Stomach (tissue), 9 donors: ENCODE results near the gene SEC31B. TPM values are rescaled to one million over a fixed set of nuclear protein-coding genes. Genes with fewer than 3 reads are reported as not detected.
A peak's percentile ranks its signal among the peaks of the same experiment; 100 is the strongest.

ENCODE experiments used
- DNase-seq, 2 donors: peaks; one replicate each; pipeline versions ENCODE4 v3.0.0 to v3.0.0-alpha.2; 2013 to 2019
- H3K27ac ChIP-seq, 5 donors: fragments of 200-600 bp in 4 of 5; sonication (generic) in 4 of 5; one replicate each; pipeline ENCODE4 v1.5.1; 2013 to 2019; ENCODE audit warnings: mild to moderate bottlenecking in 1 of 5, moderate library complexity in 1 of 5
- H3K27me3 ChIP-seq, 3 donors: fragments of 200-600 bp; sonication (generic); one replicate each; pipeline ENCODE4 v1.5.1; 2017 to 2019; ENCODE audit warnings: mixed run types in 1 of 3
- H3K36me3 ChIP-seq, 4 donors: fragments of 200-600 bp; sonication (generic); 1 replicate in 3 of 4; 2 replicates in 1 of 4; pipeline ENCODE4 v1.5.1; 2016 to 2019
- H3K4me1 ChIP-seq, 4 donors: fragments of 200-600 bp; sonication (generic); one replicate each; pipeline ENCODE4 v1.5.1; 2016 to 2019
- H3K4me3 ChIP-seq, 4 donors: fragments of 200-600 bp; sonication (generic) in 3 of 4; one replicate each; pipeline ENCODE4 v1.5.1; 2016 to 2019; ENCODE audit warnings: mild to moderate bottlenecking in 1 of 4
- H3K9me3 ChIP-seq, 4 donors: fragments of 200-600 bp; sonication (generic); one replicate each; pipeline ENCODE4 v1.5.1; 2016 to 2019
- EP300 ChIP-seq: sonication (generic); formaldehyde crosslinking; IDR thresholded peaks from one replicate; pipeline ENCODE4 v1.6.1; 2017; ENCODE audit warnings: antibody characterized with exemption
- POLR2A ChIP-seq, 4 donors: fragments of 450-650 bp; IDR thresholded peaks; one replicate each; pipeline ENCODE4 v1.6.1; 2016; ENCODE audit warnings: antibody characterized with exemption in 4 of 4, control low read depth in 2 of 4, mild to moderate bottlenecking in 1 of 4, moderate library complexity in 1 of 4
- POLR2AphosphoS5 ChIP-seq, 3 donors: sonication (generic); formaldehyde crosslinking; IDR thresholded peaks; one replicate each; pipeline ENCODE4 v1.6.1; 2016; ENCODE audit warnings: antibody characterized with exemption in 3 of 3
- WGBS, 5 donors: extraction: QIAGEN DNeasy Blood & Tissue Kit in 3 of 5; methylation state at CpG; one replicate each; pipeline versions ENCODE4 v1.1.5 to v1.1.7; 2013 to 2018; 5-methylcytosine and 5-hydroxymethylcytosine counted together
- intact Hi-C: fragments of 100-400 bp; cut with DNase I; formaldehyde crosslinking; loops from one replicate; pipeline ENCODE4 v1.15.1; 2023; ENCODE audit warnings: low total_unique reads
- polyA plus RNA-seq, 3 donors: library from polyadenylated mRNA; stranded (reverse); fragments of 200-250 nt; gene quantifications; one replicate each; pipeline ENCODE4 v1.2.3, GENCODE V29; 2013
- total RNA-seq, 5 donors: library from RNA; depleted of rRNA; stranded (reverse); fragments of >200 nt; gene quantifications; one replicate each; pipeline versions ENCODE4 v1.1.0 to v1.2.3, GENCODE V29; 2014 to 2016
- TF ChIP-seq, protein P1 (sequence below), 7 experiments: fragments of 450-650 bp in 4 of 7; fragments of 200-600 bp in 3 of 7; sonication (generic) in 3 of 7; IDR thresholded peaks; one replicate each; pipeline ENCODE4 v1.5.1; 2016 to 2019; ENCODE audit warnings: antibody characterized with exemption in 7 of 7, control low read depth in 2 of 7, mild to moderate bottlenecking in 1 of 7
- donor health status: healthy with polysubstance abuse.
- donor health status: Bipolar disorder and iron deficiency.
- donor health status: healthy.

SEC31B gene
- total and polyA plus RNA-seq, 8 donors: 0.68 to 47.4 (median 8.5) TPM

DNA sequence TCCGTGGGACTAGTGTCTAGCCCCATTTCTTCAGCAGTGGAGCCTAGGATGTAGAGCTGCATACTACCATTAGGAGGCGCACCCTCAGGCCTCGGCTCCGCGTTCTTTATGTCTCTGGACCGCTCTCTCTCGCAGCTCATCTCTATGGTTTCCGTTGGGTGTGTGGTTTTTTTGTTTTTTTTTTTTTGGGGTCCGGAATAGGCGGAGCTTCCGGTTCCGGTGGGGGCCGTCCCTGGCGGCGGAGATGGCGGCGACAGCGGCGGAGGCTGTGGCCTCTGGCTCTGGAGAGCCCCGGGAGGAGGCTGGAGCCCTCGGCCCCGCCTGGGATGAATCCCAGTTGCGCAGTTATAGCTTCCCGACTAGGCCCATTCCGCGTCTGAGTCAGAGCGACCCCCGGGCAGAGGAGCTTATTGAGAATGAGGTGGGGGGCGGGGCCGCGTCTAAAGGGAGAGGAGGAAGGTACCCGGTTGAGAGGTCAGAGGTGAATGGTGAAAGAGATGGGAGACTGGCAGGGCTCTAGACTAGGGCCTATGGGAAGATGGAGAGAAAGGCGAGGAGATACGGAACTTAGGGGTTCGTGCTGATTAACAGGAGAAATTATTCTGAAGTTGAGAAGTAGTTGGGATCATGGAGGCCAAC lies 16.2 kb upstream of the SEC31B start, which contains the start of gene HIF1AN:
TSS of gene HIF1AN (plus strand) at position 229 of the 639 bp plus-strand sequence. CDS start at position 245, 16 bp downstream.
- TF ChIP-seq EP300 (no peak), POLR2AphosphoS5 (IDR thresholded peaks at IDR 0.05) (peak; percentile 66 to 92 (median 72)), POLR2A (IDR thresholded peaks at IDR 0.05) (peak in 1 of 4 donors; percentile 48)
- TF ChIP-seq, protein P1, sequence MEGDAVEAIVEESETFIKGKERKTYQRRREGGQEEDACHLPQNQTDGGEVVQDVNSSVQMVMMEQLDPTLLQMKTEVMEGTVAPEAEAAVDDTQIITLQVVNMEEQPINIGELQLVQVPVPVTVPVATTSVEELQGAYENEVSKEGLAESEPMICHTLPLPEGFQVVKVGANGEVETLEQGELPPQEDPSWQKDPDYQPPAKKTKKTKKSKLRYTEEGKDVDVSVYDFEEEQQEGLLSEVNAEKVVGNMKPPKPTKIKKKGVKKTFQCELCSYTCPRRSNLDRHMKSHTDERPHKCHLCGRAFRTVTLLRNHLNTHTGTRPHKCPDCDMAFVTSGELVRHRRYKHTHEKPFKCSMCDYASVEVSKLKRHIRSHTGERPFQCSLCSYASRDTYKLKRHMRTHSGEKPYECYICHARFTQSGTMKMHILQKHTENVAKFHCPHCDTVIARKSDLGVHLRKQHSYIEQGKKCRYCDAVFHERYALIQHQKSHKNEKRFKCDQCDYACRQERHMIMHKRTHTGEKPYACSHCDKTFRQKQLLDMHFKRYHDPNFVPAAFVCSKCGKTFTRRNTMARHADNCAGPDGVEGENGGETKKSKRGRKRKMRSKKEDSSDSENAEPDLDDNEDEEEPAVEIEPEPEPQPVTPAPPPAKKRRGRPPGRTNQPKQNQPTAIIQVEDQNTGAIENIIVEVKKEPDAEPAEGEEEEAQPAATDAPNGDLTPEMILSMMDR (IDR thresholded peaks at IDR 0.05): peak in 5 of 7 experiments; percentile 77 to 98 (median 91)
- Histone ChIP-seq H3K27me3 (no peaks in the 10 kb centered on the region), H3K4me3 (peak within 1 kb of the TSS; percentile 69 to 88 (median 85)), H3K27ac (peak within 1 kb of the TSS; percentile 53 to 83 (median 79)), H3K9me3 (no peaks in the 10 kb centered on the region), H3K36me3 (peaks cover 11 to 35% (median 30%) of the 10 kb centered on the region in 4 donors), H3K4me1 (peaks cover 14 to 44% (median 31%) of the 10 kb centered on the region in 4 donors)
- 0 to 1% (median 0%) methylated on average over 32 to 35 of the region's 35 CpGs for WGBS, 5 donors
- DNase-seq: peak; percentile 88 to 98
- intact Hi-C loops: no loop called here

- Histone ChIP-seq H3K27ac (peak overlapping the region in 4 of 5 donors; percentile 77 to 83 (median 80)), H3K4me1 (peaks cover 14 to 46% (median 32%) of the 10 kb centered on the region in 4 donors), H3K4me3 (peak overlapping the region; percentile 69 to 88 (median 85)), H3K36me3 (peaks cover 7 to 30% (median 25%) of the 10 kb centered on the region in 4 donors), H3K27me3 (no peaks in the 10 kb centered on the region), H3K9me3 (no peaks in the 10 kb centered on the region)
- TF ChIP-seq EP300 (no peak), POLR2A (IDR thresholded peaks at IDR 0.05) (no peak), POLR2AphosphoS5 (IDR thresholded peaks at IDR 0.05) (no peak)
- TF ChIP-seq, protein P1 (IDR thresholded peaks at IDR 0.05): no peak
- 47 to 50% (median 49%) methylated on average over 4 of the region's 4 CpGs for WGBS, 5 donors
- no peak for DNase-seq
- intact Hi-C loops: no loop called here
These were observed 15.7 kb upstream of the SEC31B start for GRCh38 chr10:100535338-100535714.

DNA sequence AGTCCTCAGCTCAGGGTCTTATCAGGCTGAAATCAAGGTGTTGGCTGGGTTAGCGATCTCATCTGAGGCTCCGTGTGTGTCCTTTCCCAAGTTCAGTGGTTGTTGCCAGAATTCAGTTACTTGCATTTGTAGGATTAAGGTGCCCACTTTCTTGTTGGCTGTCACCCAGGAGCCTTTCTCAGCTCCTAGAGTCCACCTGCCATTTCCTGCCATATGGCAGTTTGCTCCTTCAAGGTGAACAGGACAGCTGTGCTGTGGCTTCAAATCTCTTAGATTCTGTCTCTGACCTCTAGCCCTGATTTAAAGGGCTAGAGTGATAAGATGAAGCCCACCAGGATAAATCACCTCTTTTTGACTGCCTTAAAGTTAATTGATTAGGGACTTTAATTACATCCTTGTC lies 15.1 kb upstream of the SEC31B start:
- H3K27me3 ChIP-seq: no peaks in the 10 kb centered on the region
- H3K9me3 ChIP-seq: no peaks in the 10 kb centered on the region
- intact Hi-C loops: no loop called here
- TF ChIP-seq, protein P1 (IDR thresholded peaks at IDR 0.05): no peak
- TF ChIP-seq POLR2AphosphoS5 (IDR thresholded peaks at IDR 0.05) (no peak), EP300 (no peak), POLR2A (IDR thresholded peaks at IDR 0.05) (no peak)
- H3K36me3 ChIP-seq: peaks cover 7 to 24% (median 19%) of the 10 kb centered on the region in 4 donors
- H3K27ac ChIP-seq: peak overlapping the region in 1 of 5 donors; percentile 79
- 57 to 78% (median 63%) methylated on average over 2 of the region's 2 CpGs for WGBS, 5 donors
- no peak overlapping the region for H3K4me3 ChIP-seq
- DNase-seq: no peak
- H3K4me1 ChIP-seq: peaks cover 14 to 51% (median 37%) of the 10 kb centered on the region in 4 donors

- intact Hi-C loops: no loop called here
These were observed 12.1 kb upstream of the SEC31B start for GRCh38 chr10:100531761-100532160.

More at GRCh38 chr10:100531761-100532160, 12.1 kb upstream of the SEC31B start:
- no peak for DNase-seq
- Histone ChIP-seq H3K4me3 (no peak overlapping the region), H3K36me3 (peaks cover 6 to 9% (median 9%) of the 10 kb centered on the region in 4 donors), H3K27me3 (no peaks in the 10 kb centered on the region), H3K27ac (no peak overlapping the region), H3K9me3 (no peaks in the 10 kb centered on the region), H3K4me1 (peaks cover 17 to 50% (median 38%) of the 10 kb centered on the region in 4 donors)
- TF ChIP-seq, protein P1 (IDR thresholded peaks at IDR 0.05): no peak
- TF ChIP-seq POLR2A (IDR thresholded peaks at IDR 0.05) (no peak), EP300 (no peak), POLR2AphosphoS5 (IDR thresholded peaks at IDR 0.05) (no peak)
